Measurements from ENCODE around the gene F3.
"Not testable (repeated sequence)": the region's sequence is repeated elsewhere in the genome, so short reads cannot be mapped to it uniquely, and the experiment has no call there.

F3 gene

GRCh38 chr1:94568806-94569205 lies 27.2 kb upstream of the F3 start:
- not testable (repeated sequence) for H3K27ac ChIP-seq (ENCODE audit: low read length); H3K36me3 ChIP-seq (ENCODE audit: control insufficient read depth in 2 of 2, insufficient read depth in 2 of 2, low read length in 2 of 2); H3K9me3 ChIP-seq (ENCODE audit: control insufficient read depth in 2 of 2, low read length in 2 of 2); H3K4me3 ChIP-seq (ENCODE audit: low read length in 2 of 2); H3K27me3 ChIP-seq (ENCODE audit: control insufficient read depth in 1 of 2, insufficient read depth in 2 of 2, low read length in 2 of 2); H3K4me1 ChIP-seq (ENCODE audit: control insufficient read depth, insufficient read depth, low read length); H3K9ac ChIP-seq (ENCODE audit: low read length in 2 of 2)

DNA sequence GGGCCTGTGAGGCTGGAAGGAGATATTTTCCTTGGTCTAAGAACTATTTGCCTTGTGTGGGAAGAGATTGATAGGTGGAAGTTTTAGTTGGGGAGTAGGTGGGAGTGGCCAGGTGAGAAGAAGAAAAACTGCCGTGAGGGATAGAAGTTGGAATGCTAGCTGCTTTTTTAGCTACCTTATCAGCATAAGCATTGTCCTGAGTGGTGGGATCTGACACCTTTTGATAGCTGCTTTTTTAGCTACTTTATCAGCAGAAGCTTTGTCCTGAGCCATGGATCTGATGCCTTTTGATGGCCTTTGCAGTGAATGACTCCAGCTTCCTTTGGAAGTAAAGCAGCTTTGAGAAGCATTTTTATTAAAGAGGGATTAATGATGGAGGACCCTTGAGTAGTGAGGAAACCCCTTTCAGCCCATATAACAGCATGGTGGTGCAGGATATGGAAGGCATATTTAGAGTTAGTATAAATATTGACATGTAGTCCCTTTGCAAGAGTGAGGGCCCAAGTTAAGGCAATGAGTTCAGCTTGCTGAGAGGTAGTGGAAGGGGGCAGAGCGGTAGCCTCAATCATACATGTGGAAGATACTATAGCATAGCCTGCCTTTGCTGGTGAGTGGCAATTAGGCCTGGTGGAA lies 26.5 kb upstream of the F3 start:
- H3K27ac ChIP-seq (ENCODE audit: low read length); H3K4me1 ChIP-seq (ENCODE audit: control insufficient read depth, insufficient read depth, low read length); H3K27me3 ChIP-seq (ENCODE audit: control insufficient read depth in 1 of 2, insufficient read depth in 2 of 2, low read length in 2 of 2); H3K4me3 ChIP-seq (ENCODE audit: low read length in 2 of 2); H3K36me3 ChIP-seq (ENCODE audit: control insufficient read depth in 2 of 2, insufficient read depth in 2 of 2, low read length in 2 of 2); H3K9me3 ChIP-seq (ENCODE audit: control insufficient read depth in 2 of 2, low read length in 2 of 2); H3K9ac ChIP-seq (ENCODE audit: low read length in 2 of 2): not testable (repeated sequence)

DNA sequence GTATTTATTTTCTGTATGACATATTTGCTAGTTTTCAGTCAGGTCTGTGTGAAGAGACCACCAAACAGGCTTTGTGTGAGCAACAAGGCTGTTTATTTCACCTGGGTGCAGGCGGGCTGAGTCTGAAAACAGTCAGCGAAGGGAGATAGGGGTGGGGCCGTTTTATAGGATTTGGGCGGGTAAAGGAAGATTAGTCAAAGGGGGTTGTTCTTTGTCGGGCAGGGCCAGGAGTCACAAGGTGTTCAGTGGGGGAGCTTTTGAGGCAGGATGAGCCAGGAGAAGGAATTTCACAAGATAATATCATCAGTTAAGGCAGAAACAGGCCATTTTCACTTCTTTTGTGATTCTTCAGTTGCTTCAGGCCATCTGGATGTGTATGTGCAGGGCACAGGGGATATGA lies 24.9 kb upstream of the F3 start:
- H3K4me3 ChIP-seq (ENCODE audit: low read length in 2 of 2); H3K27me3 ChIP-seq (ENCODE audit: control insufficient read depth in 1 of 2, insufficient read depth in 2 of 2, low read length in 2 of 2); H3K27ac ChIP-seq (ENCODE audit: low read length); H3K36me3 ChIP-seq (ENCODE audit: control insufficient read depth in 2 of 2, insufficient read depth in 2 of 2, low read length in 2 of 2); H3K9ac ChIP-seq (ENCODE audit: low read length in 2 of 2); H3K4me1 ChIP-seq (ENCODE audit: control insufficient read depth, insufficient read depth, low read length); H3K9me3 ChIP-seq (ENCODE audit: control insufficient read depth in 2 of 2, low read length in 2 of 2): not testable (repeated sequence)

- Histone ChIP-seq H3K4me1 (ENCODE audit: control insufficient read depth, insufficient read depth, low read length) (no peaks in the 10 kb centered on the region), H3K9me3 (ENCODE audit: control insufficient read depth in 2 of 2, low read length in 2 of 2) (no peaks in the 10 kb centered on the region), H3K4me3 (ENCODE audit: low read length in 2 of 2) (no peak overlapping the region), H3K27ac (ENCODE audit: low read length) (no peak overlapping the region), H3K36me3 (ENCODE audit: control insufficient read depth in 2 of 2, insufficient read depth in 2 of 2, low read length in 2 of 2) (no peaks in the 10 kb centered on the region), H3K27me3 (ENCODE audit: control insufficient read depth in 1 of 2, insufficient read depth in 2 of 2, low read length in 2 of 2) (no peaks in the 10 kb centered on the region), H3K9ac (ENCODE audit: low read length in 2 of 2) (no peak overlapping the region)
These were observed 24.3 kb upstream of the F3 start for GRCh38 chr1:94565901-94566300.

- H3K36me3 ChIP-seq (ENCODE audit: control insufficient read depth in 2 of 2, insufficient read depth in 2 of 2, low read length in 2 of 2), result no peaks in the 10 kb centered on the region
- no peak overlapping the region for H3K4me3 ChIP-seq (ENCODE audit: low read length in 2 of 2)
- H3K9me3 ChIP-seq (ENCODE audit: control insufficient read depth in 2 of 2, low read length in 2 of 2), result no peaks in the 10 kb centered on the region
- no peaks in the 10 kb centered on the region for H3K4me1 ChIP-seq (ENCODE audit: control insufficient read depth, insufficient read depth, low read length)
- H3K9ac ChIP-seq (ENCODE audit: low read length in 2 of 2), result no peak overlapping the region
- H3K27ac ChIP-seq (ENCODE audit: low read length), result no peak overlapping the region
- H3K27me3 ChIP-seq (ENCODE audit: control insufficient read depth in 1 of 2, insufficient read depth in 2 of 2, low read length in 2 of 2), result no peaks in the 10 kb centered on the region
These were observed 21.1 kb upstream of the F3 start for GRCh38 chr1:94562519-94563260.

DNA sequence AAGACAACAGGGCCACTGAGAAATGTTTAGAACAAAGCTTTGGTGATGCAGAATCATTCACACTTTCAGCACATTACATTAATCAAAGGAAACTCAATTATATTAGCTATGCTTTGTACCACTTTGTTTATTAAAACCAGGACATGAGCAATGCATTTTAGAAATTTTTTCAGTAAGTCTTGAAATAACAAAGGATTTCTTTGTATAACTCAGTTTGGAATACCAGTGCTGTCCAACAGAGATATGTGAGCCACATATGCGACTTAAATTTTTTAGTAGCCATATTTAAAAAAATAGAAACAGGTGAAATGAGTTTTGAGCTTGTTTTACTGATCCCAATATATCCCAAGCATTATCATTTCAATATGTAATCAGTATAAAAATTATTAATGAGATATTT lies 18.8 kb upstream of the F3 start:
- no peak overlapping the region for H3K9ac ChIP-seq (ENCODE audit: low read length in 2 of 2)
- H3K27me3 ChIP-seq (ENCODE audit: control insufficient read depth in 1 of 2, insufficient read depth in 2 of 2, low read length in 2 of 2), result no peaks in the 10 kb centered on the region
- H3K27ac ChIP-seq (ENCODE audit: low read length), result no peak overlapping the region
- H3K9me3 ChIP-seq (ENCODE audit: control insufficient read depth in 2 of 2, low read length in 2 of 2), result no peaks in the 10 kb centered on the region
- no peak overlapping the region for H3K4me3 ChIP-seq (ENCODE audit: low read length in 2 of 2)
- H3K4me1 ChIP-seq (ENCODE audit: control insufficient read depth, insufficient read depth, low read length), result no peaks in the 10 kb centered on the region
- H3K36me3 ChIP-seq (ENCODE audit: control insufficient read depth in 2 of 2, insufficient read depth in 2 of 2, low read length in 2 of 2), result no peaks in the 10 kb centered on the region

GRCh38 chr1:94559921-94560320 lies 18.4 kb upstream of the F3 start:
- H3K9me3 ChIP-seq (ENCODE audit: control insufficient read depth in 2 of 2, low read length in 2 of 2), result no peaks in the 10 kb centered on the region
- no peak overlapping the region for H3K9ac ChIP-seq (ENCODE audit: low read length in 2 of 2)
- no peaks in the 10 kb centered on the region for H3K27me3 ChIP-seq (ENCODE audit: control insufficient read depth in 1 of 2, insufficient read depth in 2 of 2, low read length in 2 of 2)
- no peaks in the 10 kb centered on the region for H3K36me3 ChIP-seq (ENCODE audit: control insufficient read depth in 2 of 2, insufficient read depth in 2 of 2, low read length in 2 of 2)
- H3K27ac ChIP-seq (ENCODE audit: low read length), result no peak overlapping the region
- H3K4me3 ChIP-seq (ENCODE audit: low read length in 2 of 2), result no peak overlapping the region
- H3K4me1 ChIP-seq (ENCODE audit: control insufficient read depth, insufficient read depth, low read length), result no peaks in the 10 kb centered on the region

GRCh38 chr1:94555091-94555490 lies 13.5 kb upstream of the F3 start:
- H3K4me1 ChIP-seq (ENCODE audit: control insufficient read depth, insufficient read depth, low read length), result peaks cover 2% of the 10 kb centered on the region
- H3K36me3 ChIP-seq (ENCODE audit: control insufficient read depth in 2 of 2, insufficient read depth in 2 of 2, low read length in 2 of 2), result no peaks in the 10 kb centered on the region
- no peak overlapping the region for H3K27ac ChIP-seq (ENCODE audit: low read length)
- no peaks in the 10 kb centered on the region for H3K27me3 ChIP-seq (ENCODE audit: control insufficient read depth in 1 of 2, insufficient read depth in 2 of 2, low read length in 2 of 2)
- H3K9me3 ChIP-seq (ENCODE audit: control insufficient read depth in 2 of 2, low read length in 2 of 2), result no peaks in the 10 kb centered on the region
- no peak overlapping the region for H3K4me3 ChIP-seq (ENCODE audit: low read length in 2 of 2)
- no peak overlapping the region for H3K9ac ChIP-seq (ENCODE audit: low read length in 2 of 2)

- Histone ChIP-seq H3K36me3 (ENCODE audit: control insufficient read depth in 2 of 2, insufficient read depth in 2 of 2, low read length in 2 of 2) (no peaks in the 10 kb centered on the region), H3K9me3 (ENCODE audit: control insufficient read depth in 2 of 2, low read length in 2 of 2) (no peaks in the 10 kb centered on the region), H3K4me1 (ENCODE audit: control insufficient read depth, insufficient read depth, low read length) (peaks cover 2% of the 10 kb centered on the region), H3K4me3 (ENCODE audit: low read length in 2 of 2) (no peak overlapping the region), H3K27ac (ENCODE audit: low read length) (no peak overlapping the region), H3K9ac (ENCODE audit: low read length in 2 of 2) (no peak overlapping the region), H3K27me3 (ENCODE audit: control insufficient read depth in 1 of 2, insufficient read depth in 2 of 2, low read length in 2 of 2) (no peaks in the 10 kb centered on the region)
These were observed 13.0 kb upstream of the F3 start for GRCh38 chr1:94554580-94554979.

GRCh38 chr1:94553931-94554330 lies 12.4 kb upstream of the F3 start:
- no peak overlapping the region for H3K27ac ChIP-seq (ENCODE audit: low read length)
- H3K4me1 ChIP-seq (ENCODE audit: control insufficient read depth, insufficient read depth, low read length), result peaks cover 2% of the 10 kb centered on the region
- no peaks in the 10 kb centered on the region for H3K9me3 ChIP-seq (ENCODE audit: control insufficient read depth in 2 of 2, low read length in 2 of 2)
- no peaks in the 10 kb centered on the region for H3K36me3 ChIP-seq (ENCODE audit: control insufficient read depth in 2 of 2, insufficient read depth in 2 of 2, low read length in 2 of 2)
- H3K27me3 ChIP-seq (ENCODE audit: control insufficient read depth in 1 of 2, insufficient read depth in 2 of 2, low read length in 2 of 2), result no peaks in the 10 kb centered on the region
- H3K4me3 ChIP-seq (ENCODE audit: low read length in 2 of 2), result no peak overlapping the region
- H3K9ac ChIP-seq (ENCODE audit: low read length in 2 of 2), result no peak overlapping the region

DNA sequence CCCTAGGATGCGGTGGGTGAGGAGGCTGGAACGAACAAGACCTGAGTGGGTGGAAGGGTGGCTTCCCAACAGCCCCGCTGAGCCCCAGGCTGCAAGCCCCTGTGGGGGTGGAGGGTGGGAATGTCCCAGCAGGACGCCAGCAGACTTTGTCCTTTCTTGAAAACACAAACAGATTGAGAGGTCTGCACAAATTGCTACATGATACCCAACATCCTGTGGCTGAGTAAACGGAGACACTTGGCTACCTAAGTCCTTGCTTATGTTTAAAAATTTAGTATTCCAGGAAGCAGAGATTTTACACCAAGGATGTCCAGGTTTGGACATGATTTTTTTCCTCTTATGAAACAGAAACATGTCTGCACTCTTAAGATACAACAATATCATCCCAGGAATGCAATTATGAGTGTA lies 11.8 kb upstream of the F3 start:
- H3K9ac ChIP-seq (ENCODE audit: low read length in 2 of 2), result no peak overlapping the region
- H3K36me3 ChIP-seq (ENCODE audit: control insufficient read depth in 2 of 2, insufficient read depth in 2 of 2, low read length in 2 of 2), result no peaks in the 10 kb centered on the region
- no peak overlapping the region for H3K27ac ChIP-seq (ENCODE audit: low read length)
- no peaks in the 10 kb centered on the region for H3K9me3 ChIP-seq (ENCODE audit: control insufficient read depth in 2 of 2, low read length in 2 of 2)
- no peaks in the 10 kb centered on the region for H3K27me3 ChIP-seq (ENCODE audit: control insufficient read depth in 1 of 2, insufficient read depth in 2 of 2, low read length in 2 of 2)
- no peak overlapping the region for H3K4me3 ChIP-seq (ENCODE audit: low read length in 2 of 2)
- H3K4me1 ChIP-seq (ENCODE audit: control insufficient read depth, insufficient read depth, low read length), result peaks cover 2% of the 10 kb centered on the region

Measured in stomach smooth muscle (tissue), 2 donors.